ENCODE data around the gene AKAP5. TPM values are rescaled to one million over a fixed set of nuclear protein-coding genes. Genes with fewer than 3 reads are reported as not detected.

AKAP5 gene
- total and polyA plus RNA-seq, 2 donors from 2014 or later, result 0.71 to 5.1 TPM

GRCh38 chr14:64468451-64468850 is 3.2 kb downstream of the AKAP5 start:
- FAIRE-seq, result no peak

GRCh38 chr14:64474041-64474440 is 8.7 kb downstream of the AKAP5 start:
- no peak for TF ChIP-seq CTCF (IDR thresholded peaks at IDR 0.05; ENCODE audit: borderline replicate concordance, extremely low read depth, insufficient read depth)
- DNase-seq, result no peak
- intact Hi-C loops (cut with DNase I), result no loop called here
- Histone ChIP-seq H3K27ac (ENCODE audit: low read depth in 2 of 2, low read length in 2 of 2) (no peak overlapping the region), H3K9me3 (ENCODE audit: control insufficient read depth in 2 of 3, insufficient read depth in 1 of 3, low read length in 3 of 3) (no peaks in the 10 kb centered on the region), H3K36me3 (ENCODE audit: control insufficient read depth in 2 of 3, insufficient read depth in 3 of 3, low read length in 3 of 3) (no peaks in the 10 kb centered on the region), H3K4me3 (ENCODE audit: low read length in 3 of 3) (no peak overlapping the region), H3K9ac (ENCODE audit: low read length in 3 of 3) (no peak overlapping the region), H3K27me3 (ENCODE audit: control insufficient read depth, insufficient read depth, low read length) (no peaks in the 10 kb centered on the region), H3K4me1 (ENCODE audit: control insufficient read depth in 2 of 3, insufficient read depth in 2 of 3, low read depth in 1 of 3, low read length in 3 of 3) (no peaks in the 10 kb centered on the region)
- no peak for FAIRE-seq

More at GRCh38 chr14:64468451-64468850, 3.2 kb downstream of the AKAP5 start:
- Histone ChIP-seq H3K9ac (ENCODE audit: low read length in 3 of 3) (no peak overlapping the region), H3K36me3 (ENCODE audit: control insufficient read depth in 2 of 3, insufficient read depth in 3 of 3, low read length in 3 of 3) (no peaks in the 10 kb centered on the region), H3K4me1 (ENCODE audit: control insufficient read depth in 2 of 3, insufficient read depth in 2 of 3, low read depth in 1 of 3, low read length in 3 of 3) (peaks cover 0 to 5% (median 0%) of the 10 kb centered on the region in 3 donors), H3K9me3 (ENCODE audit: control insufficient read depth in 2 of 3, insufficient read depth in 1 of 3, low read length in 3 of 3) (no peaks in the 10 kb centered on the region), H3K4me3 (ENCODE audit: low read length in 3 of 3) (no peak overlapping the region), H3K27ac (ENCODE audit: low read depth in 2 of 2, low read length in 2 of 2) (no peak overlapping the region), H3K27me3 (ENCODE audit: control insufficient read depth, insufficient read depth, low read length) (no peaks in the 10 kb centered on the region)
- DNase-seq, result no peak
- no peak for TF ChIP-seq CTCF (IDR thresholded peaks at IDR 0.05; ENCODE audit: borderline replicate concordance, extremely low read depth, insufficient read depth)
- intact Hi-C loops (cut with DNase I), result no loop called here

- H3K9me3 ChIP-seq (ENCODE audit: control insufficient read depth in 2 of 3, insufficient read depth in 1 of 3, low read length in 3 of 3), result no peaks in the 10 kb centered on the region
- H3K27me3 ChIP-seq (ENCODE audit: control insufficient read depth, insufficient read depth, low read length), result no peaks in the 10 kb centered on the region
- H3K36me3 ChIP-seq (ENCODE audit: control insufficient read depth in 2 of 3, insufficient read depth in 3 of 3, low read length in 3 of 3), result no peaks in the 10 kb centered on the region
- TF ChIP-seq CTCF (IDR thresholded peaks at IDR 0.05; ENCODE audit: borderline replicate concordance, extremely low read depth, insufficient read depth), result no peak
- intact Hi-C loops (cut with DNase I), result no loop called here
- no peaks in the 10 kb centered on the region for H3K4me1 ChIP-seq (ENCODE audit: control insufficient read depth in 2 of 3, insufficient read depth in 2 of 3, low read depth in 1 of 3, low read length in 3 of 3)
- DNase-seq (no peak), FAIRE-seq (no peak)
- H3K9ac ChIP-seq (ENCODE audit: low read length in 3 of 3), result no peak overlapping the region
- H3K27ac ChIP-seq (ENCODE audit: low read depth in 2 of 2, low read length in 2 of 2), result no peak overlapping the region
- no peak overlapping the region for H3K4me3 ChIP-seq (ENCODE audit: low read length in 3 of 3)
Measured at GRCh38 chr14:64474698-64475097, 9.4 kb downstream of the AKAP5 start.
